ENCODE results near the gene XPO4.
"Not testable (repeated sequence)": the region's sequence is repeated elsewhere in the genome, so short reads cannot be mapped to it uniquely, and the experiment has no call there.

The XPO4 gene

GRCh38 chr13:20890540-20890939 lies 12.0 kb downstream of the XPO4 start:
- DNase-seq = not testable (repeated sequence)

- DNase-seq = no peak
These were observed 20.3 kb downstream of the XPO4 start for GRCh38 chr13:20882206-20882605.

GRCh38 chr13:20877902-20878301 lies 24.6 kb downstream of the XPO4 start:
- DNase-seq = no peak

- not testable (repeated sequence) for DNase-seq
These were observed 25.7 kb downstream of the XPO4 start for GRCh38 chr13:20876802-20877201.

- not testable (repeated sequence) for DNase-seq
These were observed 28.1 kb downstream of the XPO4 start for GRCh38 chr13:20874439-20874838.

- no peak for DNase-seq
These were observed 29.2 kb downstream of the XPO4 start for GRCh38 chr13:20873348-20873747.

- DNase-seq = no peak
These were observed 31.7 kb downstream of the XPO4 start for GRCh38 chr13:20870829-20871228.

GRCh38 chr13:20869540-20869939 lies 33.0 kb downstream of the XPO4 start:
- peak in 1 of 2 donors; percentile 17 for DNase-seq

- DNase-seq = no peak
These were observed 35.1 kb downstream of the XPO4 start for GRCh38 chr13:20867408-20867807.

GRCh38 chr13:20861666-20862065 lies 40.9 kb downstream of the XPO4 start:
- not testable (repeated sequence) for DNase-seq

- DNase-seq = no peak
These were observed 41.7 kb downstream of the XPO4 start for GRCh38 chr13:20860844-20861243.

GRCh38 chr13:20856650-20857049 lies 45.9 kb downstream of the XPO4 start:
- DNase-seq = no peak

- DNase-seq = no peak
These were observed 50.6 kb downstream of the XPO4 start for GRCh38 chr13:20851844-20852402.

- DNase-seq = no peak
These were observed 53.6 kb downstream of the XPO4 start for GRCh38 chr13:20848944-20849343.

GRCh38 chr13:20848203-20848602 lies 54.3 kb downstream of the XPO4 start:
- DNase-seq = no peak

- no peak for DNase-seq
These were observed 55.2 kb downstream of the XPO4 start for GRCh38 chr13:20847296-20847695.

GRCh38 chr13:20843166-20843565 lies 59.4 kb downstream of the XPO4 start:
- DNase-seq = no peak

GRCh38 chr13:20840568-20840967 lies 62.0 kb downstream of the XPO4 start:
- no peak for DNase-seq

GRCh38 chr13:20833900-20834679 lies 68.5 kb downstream of the XPO4 start:
- DNase-seq = no peak

GRCh38 chr13:20832861-20833260 lies 69.7 kb downstream of the XPO4 start:
- no peak for DNase-seq

GRCh38 chr13:20831933-20832332 lies 70.6 kb downstream of the XPO4 start:
- no peak for DNase-seq

- DNase-seq = no peak
These were observed 71.3 kb downstream of the XPO4 start for GRCh38 chr13:20831254-20831653.

- peak in 1 of 2 donors; percentile 68 for DNase-seq
These were observed 73.8 kb downstream of the XPO4 start for GRCh38 chr13:20828539-20829364.

Data from hippocampal formation (tissue), 2 donors.